ENCODE data around the gene RAB30.

Gene RAB30

DNA sequence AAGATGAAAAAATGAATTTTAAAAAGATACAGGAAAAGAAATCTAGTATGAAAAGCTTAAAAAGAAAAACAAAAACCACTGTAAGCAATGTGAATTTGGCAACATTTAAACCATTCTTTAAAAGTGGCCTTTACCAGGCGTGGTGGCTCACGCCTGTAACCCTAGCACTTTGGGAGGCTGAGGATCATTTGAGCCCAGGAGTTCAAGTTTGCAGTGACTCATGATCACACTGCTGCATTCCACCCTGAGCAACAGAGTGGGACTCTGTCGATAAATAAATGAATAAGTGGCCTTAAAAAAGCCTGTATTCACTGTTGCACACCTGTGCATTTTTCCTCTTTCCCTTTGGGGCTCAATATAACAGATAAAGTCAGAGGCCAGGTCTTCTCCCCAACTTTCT, 69.2 kb downstream of the RAB30 start:
- DNase-seq (ENCODE audit: low read depth) = no peak
- H3K4me3 ChIP-seq (ENCODE audit: control insufficient read depth, low read depth, low read length) = no peak overlapping the region
- no peak for TF ChIP-seq CTCF (IDR thresholded peaks at IDR 0.05; ENCODE audit: control insufficient read depth, insufficient read depth, low read depth, low read length, missing control alignments)

- no peak for TF ChIP-seq CTCF (IDR thresholded peaks at IDR 0.05; ENCODE audit: control insufficient read depth, insufficient read depth, low read depth, low read length, missing control alignments)
- DNase-seq (ENCODE audit: low read depth) = no peak
- no peak overlapping the region for H3K4me3 ChIP-seq (ENCODE audit: control insufficient read depth, low read depth, low read length)
Observed at GRCh38 chr11:83002053-83002452, 69.6 kb downstream of the RAB30 start.

DNA sequence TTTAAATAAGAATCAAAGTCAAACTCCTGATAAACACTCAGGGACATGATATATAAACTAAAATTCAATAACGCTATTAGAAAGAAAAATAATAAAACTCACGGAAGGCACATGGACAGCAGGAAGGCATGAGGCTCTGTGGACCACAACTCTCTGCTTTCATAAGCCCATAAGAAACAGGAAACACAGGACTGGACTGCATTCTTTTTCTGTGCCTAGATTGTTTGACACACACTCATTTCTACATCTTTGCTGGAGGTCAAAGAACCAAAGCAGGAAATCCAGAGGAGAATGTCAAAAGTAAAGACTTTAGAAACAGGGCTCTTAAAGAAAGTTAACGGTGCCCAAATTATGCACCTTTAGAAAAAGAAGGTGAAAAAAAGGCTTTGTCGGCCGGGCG, 71.3 kb downstream of the RAB30 start:
- DNase-seq (ENCODE audit: low read depth) = no peak
- H3K4me3 ChIP-seq (ENCODE audit: control insufficient read depth, low read depth, low read length) = no peak overlapping the region
- no peak for TF ChIP-seq CTCF (IDR thresholded peaks at IDR 0.05; ENCODE audit: control insufficient read depth, insufficient read depth, low read depth, low read length, missing control alignments)

DNA sequence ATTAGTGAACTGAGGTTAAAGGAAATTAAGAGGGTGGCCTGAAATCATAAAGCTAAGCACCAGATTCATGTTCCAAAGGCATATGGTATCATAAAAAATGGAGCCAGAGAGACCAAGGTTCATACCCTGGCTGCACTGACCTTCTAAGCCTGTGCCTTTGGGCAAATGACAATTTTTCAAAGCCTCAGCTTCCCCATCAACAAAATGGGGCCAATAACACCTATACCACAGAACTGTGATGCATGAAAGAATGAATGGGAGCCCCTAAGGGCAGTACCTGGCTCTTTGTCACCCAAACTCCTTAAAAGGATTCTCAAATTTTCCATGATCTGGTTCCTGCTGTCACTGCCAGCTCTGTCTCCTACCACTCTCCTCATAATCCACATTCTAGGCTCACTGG, 72.5 kb downstream of the RAB30 start:
- TF ChIP-seq CTCF (IDR thresholded peaks at IDR 0.05; ENCODE audit: control insufficient read depth, insufficient read depth, low read depth, low read length, missing control alignments) = no peak
- H3K4me3 ChIP-seq (ENCODE audit: control insufficient read depth, low read depth, low read length) = no peak overlapping the region
- no peak for DNase-seq (ENCODE audit: low read depth)

DNA sequence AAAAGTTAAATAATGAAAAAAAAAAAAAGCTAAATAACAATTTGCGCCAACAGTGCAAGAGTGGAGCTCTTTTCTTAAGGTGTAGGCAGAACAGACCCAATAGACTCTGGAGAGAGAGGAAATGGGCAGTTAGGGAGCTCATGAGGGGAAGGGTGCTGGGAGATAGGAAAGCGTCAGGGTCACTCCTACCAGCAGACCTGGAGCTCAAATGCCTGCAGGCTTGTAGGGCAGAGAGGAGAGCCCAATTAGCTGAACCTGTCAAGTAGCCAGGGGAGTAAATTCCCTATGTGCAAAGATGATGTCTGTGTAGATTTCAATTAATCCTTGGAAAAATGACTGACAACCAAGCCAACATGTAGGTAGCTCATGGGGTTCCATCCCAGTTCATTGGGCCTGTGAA, 73.0 kb downstream of the RAB30 start:
- no peak for DNase-seq (ENCODE audit: low read depth)
- TF ChIP-seq CTCF (IDR thresholded peaks at IDR 0.05; ENCODE audit: control insufficient read depth, insufficient read depth, low read depth, low read length, missing control alignments) = no peak

GRCh38 chr11:82996966-82997606, 74.6 kb downstream of the RAB30 start:
- no peak overlapping the region for H3K4me3 ChIP-seq (ENCODE audit: control insufficient read depth, low read depth, low read length)

More for the DNA sequence above, 73.0 kb downstream of the RAB30 start:
- H3K4me3 ChIP-seq (ENCODE audit: control insufficient read depth, low read depth, low read length) = no peak overlapping the region

More at GRCh38 chr11:82996966-82997606, 74.6 kb downstream of the RAB30 start:
- no peak for TF ChIP-seq CTCF (IDR thresholded peaks at IDR 0.05; ENCODE audit: control insufficient read depth, insufficient read depth, low read depth, low read length, missing control alignments)
- no peak for DNase-seq (ENCODE audit: low read depth)

Measured in AG09309 (cell line).